IPS-18a (cell line): ENCODE data around the gene CLCN4.

Source experiments
- H3K27ac ChIP-seq: one replicate; pipeline ENCODE4 v1.5.1; 2013; ENCODE audit warnings: low read length
- H3K27me3 ChIP-seq: one replicate; pipeline ENCODE4 v1.6.1; 2013; ENCODE audit warnings: mild to moderate bottlenecking, low read length; ENCODE audit not compliant: control insufficient read depth, insufficient read depth
- H3K36me3 ChIP-seq: one replicate; pipeline ENCODE4 v1.6.1; 2013; ENCODE audit warnings: low read depth, low read length; ENCODE audit not compliant: control insufficient read depth
- H3K4me1 ChIP-seq: one replicate; pipeline ENCODE4 v1.6.1; 2013; ENCODE audit warnings: low read depth, low read length; ENCODE audit not compliant: control insufficient read depth
- H3K4me3 ChIP-seq: one replicate; pipeline ENCODE4 v1.5.1; 2013; ENCODE audit warnings: low read length
- H3K9ac ChIP-seq: one replicate; pipeline ENCODE4 v1.6.1; 2013; ENCODE audit warnings: mild to moderate bottlenecking, low read length, moderate library complexity
- H3K9me3 ChIP-seq: one replicate; pipeline ENCODE4 v1.6.1; 2013; ENCODE audit warnings: low read depth, low read length; ENCODE audit not compliant: control insufficient read depth

CLCN4 gene

DNA sequence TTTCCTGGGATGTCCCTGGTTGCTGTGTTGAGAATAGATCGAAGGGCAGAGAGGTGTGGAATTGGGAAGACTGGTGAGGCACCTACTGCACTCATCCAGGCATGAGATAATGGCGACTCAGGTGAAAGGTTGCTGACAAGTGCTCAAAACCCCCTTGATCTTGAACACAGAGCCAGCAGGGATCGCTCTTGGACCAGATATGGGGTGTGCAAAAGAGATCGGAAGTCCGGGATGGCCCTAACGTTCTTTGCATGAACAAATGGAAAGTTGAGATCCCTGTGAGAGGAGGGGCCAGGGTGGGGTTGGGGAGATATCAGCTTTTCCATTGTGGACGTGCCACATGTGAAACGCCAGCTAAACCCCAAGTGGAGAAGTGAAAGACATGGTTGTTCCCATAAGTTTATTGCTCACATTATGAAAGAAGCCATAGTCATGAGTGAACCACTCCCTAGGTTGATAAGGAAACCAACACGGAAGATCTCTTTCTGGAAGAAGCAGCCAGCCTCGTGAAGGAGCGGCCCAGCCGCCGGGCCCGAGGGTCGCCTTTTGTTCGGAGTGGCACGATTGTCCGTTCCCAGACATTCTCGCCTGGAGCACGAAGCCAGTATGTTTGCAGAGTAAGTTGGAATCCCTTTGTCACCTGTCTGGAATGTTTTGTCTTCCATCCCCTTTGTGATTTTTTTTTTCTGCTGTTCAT lies 22.6 kb upstream of the CLCN4 start:
- Histone ChIP-seq H3K4me1 (peaks cover 11% of the 10 kb centered on the region), H3K9ac (no peak overlapping the region), H3K4me3 (no peak overlapping the region), H3K9me3 (no peaks in the 10 kb centered on the region), H3K27me3 (no peaks in the 10 kb centered on the region), H3K36me3 (peaks cover 16% of the 10 kb centered on the region), H3K27ac (no peak overlapping the region)

- Histone ChIP-seq H3K9me3 (no peaks in the 10 kb centered on the region), H3K36me3 (peaks cover 16% of the 10 kb centered on the region), H3K9ac (no peak overlapping the region), H3K4me3 (no peak overlapping the region), H3K27ac (no peak overlapping the region), H3K27me3 (no peaks in the 10 kb centered on the region), H3K4me1 (peaks cover 11% of the 10 kb centered on the region)
These were observed 21.9 kb upstream of the CLCN4 start for GRCh38 chrX:10134921-10135320.

DNA sequence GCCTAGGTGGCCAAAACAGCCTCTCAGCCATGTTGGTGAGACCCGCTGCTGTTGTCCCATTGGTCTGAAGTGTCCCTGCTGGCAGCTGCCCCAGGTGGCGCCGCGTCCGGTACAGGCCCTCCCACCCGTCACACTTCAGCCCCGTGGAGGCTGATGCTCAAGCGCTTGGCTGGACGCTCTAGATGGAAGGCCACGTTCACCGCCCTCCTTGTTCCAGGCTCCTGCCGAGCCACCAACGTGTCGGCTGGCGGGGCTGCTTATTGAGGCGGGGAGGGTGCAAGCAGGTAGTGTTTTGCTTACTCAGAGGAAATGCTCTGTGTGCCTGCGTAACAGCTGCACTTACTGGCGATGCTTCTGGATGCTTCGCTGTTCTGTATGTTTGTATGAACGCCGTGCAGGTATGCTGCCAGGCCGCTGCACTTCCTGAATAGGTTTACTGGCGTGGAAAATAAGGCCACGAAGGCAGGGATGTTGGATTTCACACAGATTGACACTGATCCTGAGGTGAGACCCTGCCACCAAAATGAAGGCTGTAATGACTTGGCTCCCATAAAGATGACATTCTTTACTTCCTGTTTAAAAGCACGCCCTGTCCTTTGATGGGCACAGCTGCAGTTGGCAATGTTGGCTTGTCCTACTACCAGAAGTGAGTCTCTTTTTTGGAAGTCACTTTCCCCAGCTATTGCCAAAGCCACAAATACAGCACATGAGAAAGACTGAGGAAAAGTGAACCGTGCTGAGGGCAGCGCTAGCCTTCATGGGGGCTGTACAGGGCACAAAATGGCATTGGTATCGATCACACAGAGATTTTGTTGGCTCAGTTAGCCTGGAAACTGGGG lies 21.0 kb upstream of the CLCN4 start:
- Histone ChIP-seq H3K9me3 (no peaks in the 10 kb centered on the region), H3K36me3 (peaks cover 16% of the 10 kb centered on the region), H3K4me1 (peaks cover 11% of the 10 kb centered on the region), H3K4me3 (no peak overlapping the region), H3K27ac (no peak overlapping the region), H3K27me3 (no peaks in the 10 kb centered on the region), H3K9ac (no peak overlapping the region)

DNA sequence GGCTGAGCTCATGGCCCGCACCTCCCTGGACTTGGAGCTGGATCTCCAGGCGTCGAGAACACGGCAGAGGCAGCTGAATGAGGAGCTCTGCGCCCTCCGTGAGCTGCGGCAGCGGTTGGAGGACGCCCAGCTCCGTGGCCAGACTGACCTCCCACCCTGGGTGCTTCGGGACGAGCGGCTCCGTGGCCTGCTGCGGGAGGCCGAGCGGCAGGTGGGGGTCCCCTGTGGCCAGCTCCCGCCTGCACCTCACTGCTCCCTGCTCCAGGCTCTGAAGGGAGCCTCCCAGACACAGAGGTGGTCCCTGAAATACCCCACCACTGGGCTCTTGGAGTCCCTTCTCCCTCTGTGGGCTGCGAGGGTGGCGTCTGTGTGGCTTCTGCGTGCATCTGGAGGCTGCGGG lies 18.0 kb upstream of the CLCN4 start:
- Histone ChIP-seq H3K36me3 (peaks cover 16% of the 10 kb centered on the region), H3K4me3 (no peak overlapping the region), H3K9me3 (no peaks in the 10 kb centered on the region), H3K27me3 (no peaks in the 10 kb centered on the region), H3K27ac (no peak overlapping the region), H3K4me1 (no peaks in the 10 kb centered on the region), H3K9ac (no peak overlapping the region)

DNA sequence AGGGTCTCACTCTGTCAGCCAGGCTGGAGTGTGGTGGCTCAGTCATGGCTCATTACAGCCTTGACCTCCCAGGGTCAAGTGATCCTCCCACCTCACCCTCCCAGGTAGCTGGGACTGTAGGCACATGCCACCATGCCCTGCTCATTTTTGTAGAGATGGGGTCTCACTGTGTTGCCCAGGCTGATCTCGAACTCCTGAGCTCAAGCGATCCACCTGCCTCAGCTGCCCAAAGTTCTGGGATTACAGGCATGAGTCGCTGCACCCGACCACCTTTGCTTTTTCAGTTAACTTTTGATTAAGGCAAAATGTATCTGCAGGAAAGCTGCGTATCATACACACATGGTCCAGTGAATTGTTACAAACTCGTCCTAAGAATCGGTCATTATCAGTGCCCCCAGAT lies 16.5 kb upstream of the CLCN4 start:
- Histone ChIP-seq H3K9me3 (no peaks in the 10 kb centered on the region), H3K27me3 (no peaks in the 10 kb centered on the region)

DNA sequence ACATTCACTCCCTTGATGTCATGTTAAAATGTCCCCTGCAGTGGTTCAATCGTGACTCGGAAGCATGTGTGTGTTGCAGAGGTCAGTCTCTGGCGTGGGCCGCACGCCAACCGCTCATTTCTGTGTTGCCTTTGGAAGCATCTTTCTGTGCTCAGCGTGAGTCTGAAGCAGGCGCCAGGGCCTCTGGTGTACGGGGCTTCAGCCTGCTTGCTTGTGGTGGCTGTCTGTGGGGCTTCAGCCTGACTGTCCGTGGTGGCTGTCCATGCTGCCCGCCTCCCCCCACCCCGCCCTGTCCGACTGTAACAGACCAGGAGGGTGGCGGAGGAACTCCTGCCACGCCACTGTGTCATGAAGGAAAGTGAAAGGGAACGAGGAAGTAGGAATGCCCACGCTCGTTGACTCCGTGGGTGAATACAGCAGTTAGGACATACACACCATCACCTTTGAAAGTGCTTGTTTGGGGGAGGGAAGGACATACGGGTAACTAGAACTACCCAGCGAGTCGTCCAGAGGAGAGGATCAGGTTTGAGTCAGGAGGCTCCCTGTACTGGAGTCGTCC lies 14.7 kb upstream of the CLCN4 start:
- Histone ChIP-seq H3K4me3 (no peak overlapping the region), H3K27me3 (no peaks in the 10 kb centered on the region), H3K27ac (no peak overlapping the region), H3K36me3 (peaks cover 4% of the 10 kb centered on the region), H3K9me3 (no peaks in the 10 kb centered on the region), H3K4me1 (no peaks in the 10 kb centered on the region), H3K9ac (no peak overlapping the region)

More for the DNA sequence above, 16.5 kb upstream of the CLCN4 start:
- H3K4me1 ChIP-seq = no peaks in the 10 kb centered on the region
- H3K27ac ChIP-seq = no peak overlapping the region
- no peak overlapping the region for H3K4me3 ChIP-seq
- no peak overlapping the region for H3K9ac ChIP-seq
- peaks cover 7% of the 10 kb centered on the region for H3K36me3 ChIP-seq

DNA sequence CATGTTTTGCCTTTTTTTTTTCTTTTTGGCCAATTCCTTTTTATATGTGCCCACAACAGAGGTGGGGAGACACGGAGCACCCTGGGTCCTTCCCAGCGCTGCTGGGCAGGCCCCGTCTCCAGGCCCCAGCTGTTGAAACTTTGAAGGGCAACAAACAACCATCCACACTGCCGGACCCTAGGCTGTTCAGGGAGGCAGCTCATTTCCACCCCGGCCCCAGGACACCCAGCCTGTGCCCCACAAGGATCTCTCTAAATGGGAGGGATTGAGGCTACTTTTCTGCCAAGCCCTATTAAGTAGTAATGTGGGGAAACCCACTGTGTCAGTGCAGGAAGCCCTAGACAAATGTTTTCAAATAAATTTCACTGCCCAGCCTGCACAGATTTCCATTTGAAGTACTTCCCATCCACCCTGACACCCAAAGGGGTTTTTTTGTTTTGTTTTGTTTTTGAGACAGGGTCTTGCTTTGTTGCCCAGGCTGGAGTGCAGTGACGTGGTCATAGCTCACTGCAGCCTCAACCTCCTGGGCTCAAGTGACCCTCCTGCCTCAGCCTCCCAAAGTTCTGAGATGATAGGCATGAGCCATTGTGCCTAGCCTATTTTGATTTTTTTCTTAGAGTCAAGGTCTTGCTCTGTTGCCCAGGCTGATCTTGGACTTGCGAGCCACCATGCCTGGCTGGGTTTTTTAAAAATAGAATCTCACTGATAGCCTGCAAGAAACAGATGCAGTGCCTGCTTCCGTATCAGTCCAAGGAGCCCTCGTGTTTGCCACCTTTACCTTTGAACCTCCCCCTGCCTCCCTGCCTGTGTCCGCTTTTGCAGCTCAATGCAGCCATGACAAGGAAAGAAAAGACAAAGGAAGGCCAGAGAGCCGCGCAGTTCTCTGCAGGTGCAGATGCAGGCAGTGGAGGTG lies 13.4 kb upstream of the CLCN4 start:
- H3K27ac ChIP-seq = no peak overlapping the region
- H3K9me3 ChIP-seq = no peaks in the 10 kb centered on the region
- H3K9ac ChIP-seq = no peak overlapping the region
- H3K4me1 ChIP-seq = no peaks in the 10 kb centered on the region
- no peak overlapping the region for H3K4me3 ChIP-seq
- no peaks in the 10 kb centered on the region for H3K27me3 ChIP-seq
- peaks cover 1% of the 10 kb centered on the region for H3K36me3 ChIP-seq

DNA sequence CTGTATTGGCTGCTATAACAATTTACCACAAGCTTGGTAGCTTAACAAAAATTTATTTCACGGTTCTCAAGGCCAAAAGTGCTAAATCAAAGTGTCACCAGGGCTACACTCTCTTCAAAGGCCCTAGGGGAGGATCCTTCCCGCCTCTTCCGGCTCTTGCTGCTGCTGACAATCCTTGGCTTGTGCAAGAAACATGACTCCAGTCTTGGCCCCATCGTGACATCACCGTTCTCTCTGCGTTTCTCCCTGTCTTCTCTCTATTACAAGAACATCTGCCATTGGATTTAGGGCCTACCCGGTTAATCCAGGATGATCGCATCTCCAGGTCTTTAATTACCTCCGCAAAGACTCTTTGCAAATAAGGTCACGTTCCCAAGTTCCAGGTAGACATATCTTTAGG lies 10.4 kb upstream of the CLCN4 start:
- H3K9me3 ChIP-seq = no peaks in the 10 kb centered on the region
- H3K27ac ChIP-seq = no peak overlapping the region
- no peak overlapping the region for H3K4me3 ChIP-seq
- H3K4me1 ChIP-seq = no peaks in the 10 kb centered on the region
- H3K9ac ChIP-seq = no peak overlapping the region
- H3K36me3 ChIP-seq = no peaks in the 10 kb centered on the region
- H3K27me3 ChIP-seq = no peaks in the 10 kb centered on the region

GRCh38 chrX:10152086-10152485 lies 4.7 kb upstream of the CLCN4 start:
- H3K4me1 ChIP-seq = peaks cover 13% of the 10 kb centered on the region
- H3K9ac ChIP-seq = no peak overlapping the region
- H3K36me3 ChIP-seq = no peaks in the 10 kb centered on the region
- H3K9me3 ChIP-seq = no peaks in the 10 kb centered on the region
- no peaks in the 10 kb centered on the region for H3K27me3 ChIP-seq
- no peak overlapping the region for H3K4me3 ChIP-seq
- no peak overlapping the region for H3K27ac ChIP-seq

- H3K36me3 ChIP-seq = no peaks in the 10 kb centered on the region
- H3K4me3 ChIP-seq = no peak overlapping the region
- no peak overlapping the region for H3K9ac ChIP-seq
- H3K27me3 ChIP-seq = no peaks in the 10 kb centered on the region
- no peak overlapping the region for H3K27ac ChIP-seq
- H3K4me1 ChIP-seq = peaks cover 30% of the 10 kb centered on the region
- H3K9me3 ChIP-seq = no peaks in the 10 kb centered on the region
These were observed 1.6 kb upstream of the CLCN4 start for GRCh38 chrX:10155137-10155536.

DNA sequence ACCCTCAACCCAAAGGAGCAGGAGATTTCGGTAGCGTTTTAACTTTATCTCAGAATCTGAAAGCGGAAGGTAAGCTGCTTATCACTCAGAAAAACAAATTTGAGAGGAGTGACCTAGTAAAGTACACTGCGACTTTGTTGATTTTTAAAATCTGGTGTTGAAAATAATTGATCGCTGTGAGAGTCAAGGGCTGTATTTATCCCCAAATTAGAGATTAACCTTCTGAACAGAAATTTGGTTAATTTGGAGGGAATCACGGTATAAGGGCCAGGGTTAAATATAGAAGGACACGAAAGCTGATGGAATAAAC lies 212 bp downstream of the CLCN4 start:
- H3K9ac ChIP-seq = peak overlapping the region; percentile 65
- H3K4me3 ChIP-seq = peak overlapping the region; percentile 66
- peak overlapping the region; percentile 74 for H3K27ac ChIP-seq
- H3K36me3 ChIP-seq = no peaks in the 10 kb centered on the region
- H3K4me1 ChIP-seq = peaks cover 30% of the 10 kb centered on the region
- no peaks in the 10 kb centered on the region for H3K9me3 ChIP-seq
- no peaks in the 10 kb centered on the region for H3K27me3 ChIP-seq
